Activated CD4-positive, alpha-beta T cell treated with anti-CD3 and anti-CD28 coated beads for 36 hours (primary cell): ENCODE results near the gene ABL1. TPM values are rescaled to one million over a fixed set of nuclear protein-coding genes. Genes with fewer than 3 reads are reported as not detected.
A peak's percentile ranks its signal among the peaks of the same experiment; 100 is the strongest.

Experiments used
- ATAC-seq: fragments of 200-7000 bp; cut with Tn5 transposase; one replicate; pipeline ENCODE4 v1.10.0; 2021; ENCODE audit warnings: mild to moderate bottlenecking, moderate library complexity
- CTCF ChIA-PET: fragments of 350-600 bp; sonication (Branson Sonifier 250); formaldehyde crosslinking; loops from one replicate; lab custom pipeline; 2021; ENCODE audit warnings: antibody characterized with exemption; lab: Charles Lee
- POLR2A ChIA-PET: fragments of 350-600 bp; sonication (Branson Sonifier 250); formaldehyde crosslinking; loops from one replicate; lab custom pipeline; 2021; ENCODE audit warnings: antibody characterized with exemption, inconsistent platforms; lab: Charles Lee
- DNase-seq: peaks from one replicate; pipeline ENCODE4 v3.0.0-alpha.2; 2020
- H3K27ac Mint-ChIP-seq: one replicate; pipeline ENCODE4 v1.8.0; 2021; ENCODE audit warnings: mixed read lengths
- H3K27me3 Mint-ChIP-seq: one replicate; pipeline ENCODE4 v1.8.0; 2021; ENCODE audit warnings: mixed read lengths
- H3K36me3 Mint-ChIP-seq: one replicate; pipeline ENCODE4 v1.8.0; 2021; ENCODE audit warnings: low read depth, mixed read lengths
- H3K4me1 Mint-ChIP-seq: one replicate; pipeline ENCODE4 v1.8.0; 2021; ENCODE audit warnings: mixed read lengths
- H3K4me3 Mint-ChIP-seq: one replicate; pipeline ENCODE4 v1.8.0; 2021; ENCODE audit warnings: mild to moderate bottlenecking, moderate library complexity, mixed read lengths
- H3K9me3 Mint-ChIP-seq: one replicate; pipeline ENCODE4 v1.8.0; 2021; ENCODE audit warnings: low read depth, mixed read lengths
- intact Hi-C, 2 experiments: fragments of 100-400 bp; cut with DNase I in 1 of 2; cut with micrococcal nuclease in 1 of 2; formaldehyde crosslinking; loops; one replicate each; pipeline versions ENCODE4 v1.14.2 to v1.15.1; 2022 to 2024; cut with DNase I, micrococcal nuclease
- total RNA-seq, 2 experiments: library from RNA; stranded (reverse); gene quantifications; one replicate each; pipeline ENCODE4 v1.2.3, GENCODE V29; 2021

ABL1 gene
- total RNA-seq, 2 experiments from 2014 or later = 31.8 to 32.3 TPM

DNA sequence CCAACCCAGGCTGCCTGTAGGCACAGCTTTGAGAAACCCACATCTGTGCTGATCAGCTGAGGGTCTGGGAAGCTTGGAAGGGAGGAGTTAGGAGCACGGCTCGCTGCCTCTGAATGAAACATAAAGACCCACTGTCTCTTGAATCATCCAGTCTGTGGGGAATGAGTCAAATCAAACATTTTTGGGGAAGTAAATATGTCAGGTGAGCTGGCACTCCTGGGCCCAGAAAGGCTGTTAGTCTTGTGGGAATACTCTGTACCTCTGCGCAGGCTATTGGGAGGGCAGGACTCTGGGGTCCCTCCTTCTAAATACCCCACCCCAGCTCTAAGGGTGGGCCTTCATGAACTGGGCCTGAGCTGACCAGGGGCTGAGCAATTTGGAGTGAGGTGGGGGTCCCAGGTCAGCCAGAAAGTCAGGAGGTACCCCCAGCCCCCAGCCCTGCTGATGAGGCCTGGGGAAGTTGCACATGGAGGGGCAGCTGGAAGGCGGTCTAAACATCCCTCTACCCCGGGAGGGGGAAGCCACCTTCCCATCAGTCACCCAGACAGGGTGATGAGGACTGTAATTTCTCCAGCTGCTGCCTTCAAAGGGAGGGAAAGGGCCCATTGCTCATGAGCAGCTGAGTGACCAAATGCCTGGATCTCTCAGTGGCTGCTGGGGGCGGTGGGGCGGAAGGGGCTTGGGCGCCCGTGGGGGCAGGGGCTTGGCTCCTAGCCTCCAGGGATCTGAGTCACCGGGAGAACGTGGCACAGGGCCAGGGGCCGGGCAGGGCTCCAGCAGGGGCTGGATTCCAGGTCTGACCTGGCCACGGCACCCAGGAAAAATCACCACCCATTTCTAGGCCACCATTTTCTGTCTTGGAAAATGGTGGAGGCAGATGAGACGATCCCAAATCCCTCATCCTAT, 93.2 kb downstream of the ABL1 start:
- DNase-seq (no peak), ATAC-seq (peak; percentile 44)
- Mint-ChIP-seq H3K9me3 (no peaks in the 10 kb centered on the region), H3K4me1 (no peaks in the 10 kb centered on the region), H3K27ac (no peak overlapping the region), H3K4me3 (no peak overlapping the region), H3K27me3 (peaks cover 12% of the 10 kb centered on the region), H3K36me3 (no peaks in the 10 kb centered on the region)
- ChIA-PET CTCF (interaction anchor here (0.7 to 1.0 kb wide), 3 partner anchors 12 to 221 kb away, joined by 4 to 5 read pairs (median 5); no protein-coding TSS in a partner anchor), POLR2A (no interaction called here)
- intact Hi-C loops = no loop called here

DNA sequence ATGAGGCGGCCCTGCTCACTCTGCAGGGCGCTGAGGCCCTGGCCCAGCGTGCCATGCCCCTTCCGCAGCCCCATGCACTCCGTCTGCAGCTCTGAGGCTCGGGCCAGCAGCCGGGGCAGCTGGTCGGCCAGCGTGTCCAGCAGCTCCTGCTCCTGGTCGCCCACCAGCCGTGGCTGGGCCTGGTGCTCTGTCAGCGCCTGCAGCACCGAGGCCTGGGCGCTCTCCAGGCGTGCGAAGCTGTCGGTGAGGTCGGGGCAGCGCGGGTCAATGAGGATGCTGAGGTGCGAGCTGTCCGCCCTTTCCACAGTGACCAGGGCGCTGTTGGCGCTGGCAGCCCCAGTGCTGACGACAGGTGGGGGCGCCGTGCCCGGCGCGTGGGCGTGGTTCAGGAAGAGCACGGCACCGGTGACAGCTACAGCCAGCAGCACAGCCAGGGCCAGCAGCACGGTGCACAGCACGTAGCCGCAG, 94.6 kb downstream of the ABL1 start:
- Mint-ChIP-seq H3K4me1 (no peaks in the 10 kb centered on the region), H3K4me3 (no peak overlapping the region), H3K36me3 (no peaks in the 10 kb centered on the region), H3K27ac (no peak overlapping the region), H3K27me3 (peaks cover 14% of the 10 kb centered on the region), H3K9me3 (no peaks in the 10 kb centered on the region)
- DNase-seq (no peak), ATAC-seq (no peak)
- ChIA-PET CTCF (no interaction called here), POLR2A (no interaction called here)
- intact Hi-C loops = no loop called here

DNA sequence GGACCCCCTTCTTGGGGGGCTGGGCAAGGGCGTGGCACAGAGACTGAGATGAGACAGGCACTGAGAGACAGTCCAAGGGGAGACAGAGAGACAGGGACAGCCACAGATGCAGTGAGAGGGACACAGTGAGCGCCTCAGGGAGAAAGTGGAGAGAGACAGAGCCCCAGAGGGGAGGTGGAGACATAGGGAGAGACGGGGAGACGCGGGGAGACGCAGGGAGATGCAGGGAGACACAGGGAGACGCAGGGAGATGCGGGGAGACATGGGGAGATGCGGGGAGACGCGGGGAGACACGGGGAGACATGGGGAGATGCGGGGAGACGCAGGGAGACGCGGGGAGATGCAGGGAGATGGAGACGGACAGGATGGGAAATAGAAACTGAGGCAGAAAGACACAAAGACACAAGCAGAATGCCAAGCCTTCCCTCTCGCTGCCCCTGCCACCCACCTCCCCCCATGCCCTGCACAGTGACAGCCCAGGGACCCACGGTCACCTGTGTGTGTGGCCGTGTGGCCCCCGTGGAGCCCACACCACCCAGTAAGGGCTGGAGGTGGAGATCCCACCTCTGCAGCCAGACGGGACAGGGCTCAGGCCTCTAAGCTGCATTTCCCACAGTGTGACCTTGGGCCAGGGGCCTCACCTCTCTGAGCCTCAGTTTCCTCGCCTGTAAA, 95.2 kb downstream of the ABL1 start:
- no peak for ATAC-seq
- H3K27me3 Mint-ChIP-seq = peaks cover 20% of the 10 kb centered on the region
- ChIA-PET CTCF (interaction anchor here (0.6 kb wide), 1 partner anchor 466 kb away, joined by 3 read pairs; no protein-coding TSS in a partner anchor), POLR2A (no interaction called here)
- H3K36me3 Mint-ChIP-seq = no peaks in the 10 kb centered on the region
- no peak overlapping the region for H3K4me3 Mint-ChIP-seq
- no peaks in the 10 kb centered on the region for H3K9me3 Mint-ChIP-seq
- no peak overlapping the region for H3K27ac Mint-ChIP-seq
- intact Hi-C loops = no loop called here
- no peak for DNase-seq
- no peaks in the 10 kb centered on the region for H3K4me1 Mint-ChIP-seq

- no peak for DNase-seq
- Mint-ChIP-seq H3K9me3 (no peaks in the 10 kb centered on the region), H3K27ac (no peak overlapping the region)
Observed at GRCh38 chr9:130930804-130931349, 95.8 kb downstream of the ABL1 start.

GRCh38 chr9:130931508-130932254, 96.6 kb downstream of the ABL1 start:
- H3K9me3 Mint-ChIP-seq = no peaks in the 10 kb centered on the region
- no peaks in the 10 kb centered on the region for H3K4me1 Mint-ChIP-seq
- no peak overlapping the region for H3K4me3 Mint-ChIP-seq
- DNase-seq = no peak
- H3K36me3 Mint-ChIP-seq = no peaks in the 10 kb centered on the region
- H3K27ac Mint-ChIP-seq = no peak overlapping the region
- no peak for ATAC-seq
- H3K27me3 Mint-ChIP-seq = peaks cover 25% of the 10 kb centered on the region
- ChIA-PET POLR2A (no interaction called here), CTCF (no interaction called here)
- intact Hi-C loops = no loop called here

More at GRCh38 chr9:130930804-130931349, 95.8 kb downstream of the ABL1 start:
- no peaks in the 10 kb centered on the region for H3K36me3 Mint-ChIP-seq
- H3K27me3 Mint-ChIP-seq = peaks cover 21% of the 10 kb centered on the region
- ChIA-PET CTCF (interaction anchor here (0.6 kb wide), 1 partner anchor 467 kb away, joined by 3 read pairs; no protein-coding TSS in a partner anchor), POLR2A (no interaction called here)
- no peak overlapping the region for H3K4me3 Mint-ChIP-seq
- no peak for ATAC-seq
- no peaks in the 10 kb centered on the region for H3K4me1 Mint-ChIP-seq
- intact Hi-C loops = no loop called here

GRCh38 chr9:130932255-130933079, 97.4 kb downstream of the ABL1 start:
- no peak for DNase-seq
- ChIA-PET POLR2A (no interaction called here), CTCF (interaction anchor here (1.3 kb wide), 1 partner anchor 114 kb away, joined by 5 read pairs; no protein-coding TSS in a partner anchor)
- peaks cover 32% of the 10 kb centered on the region for H3K27me3 Mint-ChIP-seq
- no peaks in the 10 kb centered on the region for H3K9me3 Mint-ChIP-seq
- H3K36me3 Mint-ChIP-seq = no peaks in the 10 kb centered on the region
- no peak for ATAC-seq
- no peak overlapping the region for H3K27ac Mint-ChIP-seq
- no peak overlapping the region for H3K4me3 Mint-ChIP-seq
- H3K4me1 Mint-ChIP-seq = no peaks in the 10 kb centered on the region
- intact Hi-C loops = no loop called here

DNA sequence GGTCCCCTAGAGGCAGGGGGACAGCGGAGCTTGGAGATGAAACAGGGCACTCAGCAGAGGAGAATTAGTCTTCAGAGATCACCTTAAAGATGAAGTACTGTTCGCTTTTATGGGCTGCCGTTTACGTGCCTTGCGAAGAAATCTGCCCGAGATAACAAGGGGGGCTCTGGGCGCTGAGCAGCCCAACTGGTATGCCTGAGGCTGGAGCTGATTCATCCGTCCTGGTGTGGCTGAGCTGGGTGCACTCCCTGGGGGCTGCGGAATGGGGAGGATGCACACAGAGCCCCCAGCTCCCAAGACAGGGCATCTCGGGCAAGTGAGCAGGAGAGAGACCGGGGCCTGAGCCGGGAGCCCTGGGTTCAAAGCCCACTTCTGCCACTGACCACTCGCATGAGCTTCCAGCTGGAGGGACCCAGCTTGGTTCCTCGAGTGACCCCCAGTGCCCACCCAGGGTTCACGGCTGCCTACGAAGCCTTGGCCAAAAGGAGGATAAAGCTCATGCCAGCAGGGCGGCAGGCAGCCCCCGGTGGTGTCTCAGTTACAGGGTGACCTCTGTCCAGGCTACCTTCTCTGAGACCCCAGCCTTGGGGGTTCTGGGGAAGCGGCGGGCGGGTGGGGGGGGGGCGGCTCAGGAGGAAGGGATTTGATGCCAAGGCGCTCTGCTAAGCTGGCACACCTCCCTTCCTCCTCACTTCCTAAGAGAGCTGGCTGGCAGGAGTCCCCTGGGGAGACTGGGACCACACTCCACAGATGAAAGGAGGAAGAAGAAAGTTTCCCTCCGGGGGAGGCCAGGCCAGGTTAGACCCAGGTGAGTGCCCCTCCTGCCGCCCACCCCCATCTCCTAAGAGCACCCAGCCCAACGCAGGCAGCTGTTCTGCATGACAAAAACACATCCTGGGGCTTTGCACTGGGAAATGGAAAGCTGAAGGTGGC, 98.3 kb downstream of the ABL1 start:
- CTCF ChIA-PET = interaction anchor here (1.3 kb wide), 1 partner anchor 113 kb away, joined by 5 read pairs; no protein-coding TSS in a partner anchor

DNA sequence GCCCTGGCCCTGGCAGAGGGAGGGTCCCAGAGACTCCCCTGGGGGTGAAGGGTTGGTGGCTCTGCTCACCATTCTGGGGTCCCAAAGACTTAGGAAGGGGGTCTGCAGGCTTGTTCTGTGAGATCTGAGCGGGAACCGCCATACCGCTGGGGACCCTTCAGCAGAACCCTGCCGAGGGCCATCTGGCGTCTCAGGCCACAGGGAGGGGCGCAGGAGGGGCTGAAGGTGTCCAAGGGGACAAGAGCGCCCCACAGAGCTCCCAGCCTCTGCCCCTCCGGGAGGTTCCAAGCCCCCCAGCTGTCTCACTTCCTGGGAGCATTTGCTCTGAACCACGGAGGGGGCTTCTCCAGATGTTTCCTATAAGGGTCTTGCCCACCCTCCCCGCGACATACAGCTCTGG, 99.2 kb downstream of the ABL1 start:
- no peak for DNase-seq
- intact Hi-C loops = no loop called here
- no peak overlapping the region for H3K4me3 Mint-ChIP-seq
- no peaks in the 10 kb centered on the region for H3K36me3 Mint-ChIP-seq
- POLR2A ChIA-PET = no interaction called here
- CTCF ChIA-PET = interaction anchor here (0.7 to 1.0 kb wide), 2 partner anchors 9 to 112 kb away, joined by 3 to 4 read pairs; no protein-coding TSS in a partner anchor
- no peak for ATAC-seq
- no peak overlapping the region for H3K27ac Mint-ChIP-seq
- H3K4me1 Mint-ChIP-seq = peaks cover 2% of the 10 kb centered on the region
- H3K9me3 Mint-ChIP-seq = no peaks in the 10 kb centered on the region
- H3K27me3 Mint-ChIP-seq = peaks cover 38% of the 10 kb centered on the region

More for the DNA sequence above, 98.3 kb downstream of the ABL1 start:
- peaks cover 36% of the 10 kb centered on the region for H3K27me3 Mint-ChIP-seq
- no peaks in the 10 kb centered on the region for H3K4me1 Mint-ChIP-seq
- no peaks in the 10 kb centered on the region for H3K9me3 Mint-ChIP-seq
- no peak overlapping the region for H3K4me3 Mint-ChIP-seq
- DNase-seq = no peak
- ATAC-seq = no peak
- intact Hi-C loops = no loop called here
- H3K27ac Mint-ChIP-seq = no peak overlapping the region
- H3K36me3 Mint-ChIP-seq = no peaks in the 10 kb centered on the region
- POLR2A ChIA-PET = no interaction called here

GRCh38 chr9:130934702-130935647, 99.9 kb downstream of the ABL1 start:
- Mint-ChIP-seq H3K4me3 (no peak overlapping the region), H3K27me3 (peaks cover 38% of the 10 kb centered on the region), H3K9me3 (no peaks in the 10 kb centered on the region), H3K4me1 (peaks cover 2% of the 10 kb centered on the region), H3K36me3 (no peaks in the 10 kb centered on the region), H3K27ac (no peak overlapping the region)
- intact Hi-C loops = no loop called here
- CTCF ChIA-PET = interaction anchor here (0.6 to 1.0 kb wide), 4 partner anchors 8 to 381 kb away, joined by 3 to 4 read pairs (median 3); no protein-coding TSS in a partner anchor
- DNase-seq (no peak), ATAC-seq (no peak)
- POLR2A ChIA-PET = no interaction called here
